Measurements from ENCODE around the gene LPAR4.

Gene LPAR4, protein sequence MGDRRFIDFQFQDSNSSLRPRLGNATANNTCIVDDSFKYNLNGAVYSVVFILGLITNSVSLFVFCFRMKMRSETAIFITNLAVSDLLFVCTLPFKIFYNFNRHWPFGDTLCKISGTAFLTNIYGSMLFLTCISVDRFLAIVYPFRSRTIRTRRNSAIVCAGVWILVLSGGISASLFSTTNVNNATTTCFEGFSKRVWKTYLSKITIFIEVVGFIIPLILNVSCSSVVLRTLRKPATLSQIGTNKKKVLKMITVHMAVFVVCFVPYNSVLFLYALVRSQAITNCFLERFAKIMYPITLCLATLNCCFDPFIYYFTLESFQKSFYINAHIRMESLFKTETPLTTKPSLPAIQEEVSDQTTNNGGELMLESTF

GRCh38 chrX:78747489-78747888, at the start of gene LPAR4:
Gene LPAR4 (plus strand): TSS chrX:78747720. CDS start chrX:78754870, 7,150 bp downstream.
- H3K4me3 ChIP-seq (ENCODE audit: low read depth, low read length) = peak within 1 kb of the TSS; percentile 28

GRCh38 chrX:78706071-78706470, 41.4 kb upstream of the LPAR4 start:
- no peak for DNase-seq (ENCODE audit: low read depth)
- H3K4me3 ChIP-seq (ENCODE audit: low read depth, low read length) = no peak overlapping the region
- in situ Hi-C loops (cut with HindIII; ENCODE audit: low sequenced_read_pairs) = no loop called here
- TF ChIP-seq CTCF (IDR thresholded peaks at IDR 0.05; ENCODE audit: low read depth, low read length, missing control alignments) = no peak

More at GRCh38 chrX:78747489-78747888, at the start of gene LPAR4:
- no peak for TF ChIP-seq CTCF (IDR thresholded peaks at IDR 0.05; ENCODE audit: low read depth, low read length, missing control alignments)
- peak; percentile 24 for DNase-seq (ENCODE audit: low read depth)
- in situ Hi-C loops (cut with HindIII; ENCODE audit: low sequenced_read_pairs) = no loop called here

DNA sequence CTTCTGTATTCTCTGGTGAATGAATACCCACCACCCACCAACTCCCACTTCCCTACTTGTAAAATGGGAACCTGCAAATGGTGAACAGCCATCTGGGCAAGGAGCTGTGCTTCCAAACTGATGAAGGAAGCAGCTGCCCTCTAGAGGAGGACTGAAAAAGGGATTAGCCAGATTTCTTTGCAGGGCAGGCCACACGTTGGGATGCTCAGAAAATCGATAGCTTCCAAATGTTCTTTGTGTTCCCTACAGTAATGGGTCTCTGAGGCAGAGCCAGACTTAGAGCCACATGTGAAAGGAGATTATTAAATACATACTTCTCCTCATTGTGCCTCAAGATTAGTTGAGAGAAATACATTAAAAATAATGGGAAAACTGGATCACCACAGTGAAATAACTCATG, 39.3 kb upstream of the LPAR4 start:
- in situ Hi-C loops (cut with HindIII; ENCODE audit: low sequenced_read_pairs) = no loop called here
- peak; percentile 16 for DNase-seq (ENCODE audit: low read depth)
- peak; percentile 73 for TF ChIP-seq CTCF (IDR thresholded peaks at IDR 0.05; ENCODE audit: low read depth, low read length, missing control alignments)
- H3K4me3 ChIP-seq (ENCODE audit: low read depth, low read length) = no peak overlapping the region

- no peak for DNase-seq (ENCODE audit: low read depth)
- in situ Hi-C loops (cut with HindIII; ENCODE audit: low sequenced_read_pairs) = no loop called here
These were observed 38.7 kb upstream of the LPAR4 start for GRCh38 chrX:78708816-78709215.

DNA sequence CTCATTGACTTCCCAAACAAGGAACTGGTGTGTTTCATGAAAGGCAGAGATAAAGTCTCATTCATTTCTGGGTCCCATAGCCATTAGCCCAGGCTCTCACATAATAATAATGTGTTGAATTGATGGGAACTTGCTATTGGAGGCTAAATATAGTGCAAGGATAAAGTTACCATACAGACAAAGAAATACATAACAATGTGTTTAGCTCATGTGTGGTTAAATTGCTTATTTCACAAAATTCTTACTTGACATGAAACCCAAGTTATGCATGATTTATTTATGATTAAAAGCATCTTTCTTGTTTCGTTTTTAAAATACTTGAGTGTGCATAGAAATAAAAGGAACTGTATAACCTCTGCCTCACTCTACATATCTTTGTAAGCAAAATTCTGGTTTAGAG, 37.3 kb upstream of the LPAR4 start:
- no peak overlapping the region for H3K4me3 ChIP-seq (ENCODE audit: low read depth, low read length)
- peak; percentile 9 for DNase-seq (ENCODE audit: low read depth)
- no peak for TF ChIP-seq CTCF (IDR thresholded peaks at IDR 0.05; ENCODE audit: low read depth, low read length, missing control alignments)
- in situ Hi-C loops (cut with HindIII; ENCODE audit: low sequenced_read_pairs) = no loop called here

More at GRCh38 chrX:78708816-78709215, 38.7 kb upstream of the LPAR4 start:
- H3K4me3 ChIP-seq (ENCODE audit: low read depth, low read length) = no peak overlapping the region
- no peak for TF ChIP-seq CTCF (IDR thresholded peaks at IDR 0.05; ENCODE audit: low read depth, low read length, missing control alignments)

GRCh38 chrX:78712336-78712735, 35.2 kb upstream of the LPAR4 start:
- in situ Hi-C loops (cut with HindIII; ENCODE audit: low sequenced_read_pairs) = no loop called here
- H3K4me3 ChIP-seq (ENCODE audit: low read depth, low read length) = no peak overlapping the region
- DNase-seq (ENCODE audit: low read depth) = no peak
- no peak for TF ChIP-seq CTCF (IDR thresholded peaks at IDR 0.05; ENCODE audit: low read depth, low read length, missing control alignments)

Measured in astrocyte of the cerebellum (primary cell).